Smooth muscle cell (in vitro differentiated cells): ENCODE results near the gene DTNB. TPM values are rescaled to one million over a fixed set of nuclear protein-coding genes. Genes with fewer than 3 reads are reported as not detected.

Experiments
- DNase-seq: peaks from one replicate; lab custom pipeline; 2025; ENCODE audit not compliant: unreplicated experiment; lab: John Stamatoyannopoulos, UW
- H2AFZ ChIP-seq: fragments of 200-600 bp; sonication (generic); 2 replicates; pipeline ENCODE4 v1.6.0; 2016; ENCODE audit warnings: antibody characterized with exemption, low read depth, mild to moderate bottlenecking
- H3F3A ChIP-seq: fragments of 200-600 bp; sonication (generic); 2 replicates; pipeline ENCODE4 v1.6.0; 2017; ENCODE audit warnings: antibody characterized with exemption, low read depth
- H3K27ac ChIP-seq: fragments of 200-600 bp; sonication (generic); 2 replicates; pipeline ENCODE4 v1.5.1; 2016; ENCODE audit warnings: low read depth, mild to moderate bottlenecking
- H3K27me3 ChIP-seq: fragments of 200-600 bp; sonication (generic); 2 replicates; pipeline ENCODE4 v1.6.1; 2016; ENCODE audit warnings: low read depth, mild to moderate bottlenecking
- H3K36me3 ChIP-seq: fragments of 200-600 bp; sonication (generic); 2 replicates; pipeline ENCODE4 v1.5.1; 2016; ENCODE audit warnings: low read depth
- H3K4me1 ChIP-seq: fragments of 200-600 bp; sonication (generic); 2 replicates; pipeline ENCODE4 v1.5.1; 2016; ENCODE audit warnings: low read depth
- H3K4me2 ChIP-seq: fragments of 200-600 bp; sonication (generic); 2 replicates; pipeline ENCODE4 v1.6.0; 2016; ENCODE audit warnings: mild to moderate bottlenecking
- H3K4me3 ChIP-seq: fragments of 200-600 bp; sonication (generic); 2 replicates; pipeline ENCODE4 v1.5.1; 2016; ENCODE audit warnings: mild to moderate bottlenecking
- H3K79me2 ChIP-seq: fragments of 200-600 bp; sonication (generic); 2 replicates; pipeline ENCODE4 v1.6.0; 2016; ENCODE audit warnings: low read depth, mild to moderate bottlenecking
- H3K9ac ChIP-seq: fragments of 200-600 bp; sonication (generic); 2 replicates; pipeline ENCODE4 v1.6.0; 2016; ENCODE audit warnings: low read depth
- H3K9me3 ChIP-seq: fragments of 200-600 bp; sonication (generic); replicated peaks from 2 replicates; pipeline ENCODE4 v1.5.1; 2016; ENCODE audit warnings: low read depth
- H4K20me1 ChIP-seq: fragments of 200-600 bp; sonication (generic); 2 replicates; pipeline ENCODE4 v1.6.0; 2016; ENCODE audit warnings: low read depth
- CTCF ChIP-seq: fragments of 200-600 bp; sonication (generic); IDR thresholded peaks from 2 replicates; pipeline ENCODE4 v1.5.1; 2017; ENCODE audit warnings: borderline replicate concordance, mild to moderate bottlenecking, antibody characterized with exemption; ENCODE audit not compliant: insufficient read depth, poor library complexity, severe bottlenecking
- WGBS: methylation state at CpG from one replicate; pipeline ENCODE4 v1.1.7; 2016; ENCODE audit warnings: low lambda C conversion rate; 5-methylcytosine and 5-hydroxymethylcytosine counted together
- polyA plus RNA-seq: library from polyadenylated mRNA; unstranded; fragments of >200 nt; fragmentation: Nextera tagmentation; extraction: Ambion mirVana; gene quantifications from 2 replicates; pipeline ENCODE4 v1.2.1, GENCODE V29; 2016
- total RNA-seq: library from RNA; depleted of rRNA; stranded (reverse); fragments of >200 nt; gene quantifications from 2 replicates; pipeline ENCODE4 v1.2.3, GENCODE V29; 2014

DTNB gene
- total and polyA plus RNA-seq, 2 experiments from 2014 or later = 4.9 to 5.4 TPM

GRCh38 chr2:25356088-25356487 lies 317.3 kb downstream of the DTNB start:
- Histone ChIP-seq H3K9ac (no peak overlapping the region), H3F3A (no peaks in the 10 kb centered on the region), H3K36me3 (no peaks in the 10 kb centered on the region), H3K4me1 (no peaks in the 10 kb centered on the region), H3K9me3 (no peaks in the 10 kb centered on the region), H4K20me1 (no peaks in the 10 kb centered on the region), H3K4me2 (no peak overlapping the region), H3K4me3 (no peak overlapping the region), H2AFZ (no peak overlapping the region), H3K79me2 (no peaks in the 10 kb centered on the region), H3K27ac (no peak overlapping the region), H3K27me3 (no peaks in the 10 kb centered on the region)
- TF ChIP-seq CTCF = no peak
- WGBS = 87% methylated on average over 4 of the region's 4 CpGs
- DNase-seq = no peak

- Histone ChIP-seq H3F3A (no peaks in the 10 kb centered on the region), H3K36me3 (no peaks in the 10 kb centered on the region), H3K4me1 (no peaks in the 10 kb centered on the region), H3K27me3 (no peaks in the 10 kb centered on the region), H3K4me2 (no peak overlapping the region), H3K27ac (no peak overlapping the region), H3K9ac (no peak overlapping the region), H3K79me2 (no peaks in the 10 kb centered on the region), H3K4me3 (no peak overlapping the region), H3K9me3 (no peaks in the 10 kb centered on the region), H2AFZ (no peak overlapping the region), H4K20me1 (no peaks in the 10 kb centered on the region)
- WGBS = 91% methylated on average over 8 of the region's 8 CpGs
- no peak for DNase-seq
- TF ChIP-seq CTCF = no peak
Observed at GRCh38 chr2:25355270-25355669, 318.1 kb downstream of the DTNB start.

GRCh38 chr2:25354116-25354515 lies 319.3 kb downstream of the DTNB start:
- Histone ChIP-seq H3K4me1 (no peaks in the 10 kb centered on the region), H3F3A (no peaks in the 10 kb centered on the region), H3K4me2 (no peak overlapping the region), H2AFZ (no peak overlapping the region), H3K4me3 (no peak overlapping the region), H3K27me3 (no peaks in the 10 kb centered on the region), H3K9me3 (no peaks in the 10 kb centered on the region), H3K27ac (no peak overlapping the region), H3K9ac (no peak overlapping the region), H3K79me2 (no peaks in the 10 kb centered on the region), H3K36me3 (no peaks in the 10 kb centered on the region), H4K20me1 (no peaks in the 10 kb centered on the region)
- WGBS = 82% methylated on average over 6 of the region's 6 CpGs
- DNase-seq = no peak
- no peak for TF ChIP-seq CTCF

GRCh38 chr2:25349397-25349796 lies 324.0 kb downstream of the DTNB start:
- Histone ChIP-seq H3K36me3 (no peaks in the 10 kb centered on the region), H3K4me1 (no peaks in the 10 kb centered on the region), H3K79me2 (no peaks in the 10 kb centered on the region), H3K27ac (peak overlapping the region; percentile 86), H3K4me3 (no peak overlapping the region), H3K27me3 (no peaks in the 10 kb centered on the region), H3K9me3 (no peaks in the 10 kb centered on the region), H3K9ac (no peak overlapping the region), H3F3A (no peaks in the 10 kb centered on the region), H4K20me1 (no peaks in the 10 kb centered on the region), H3K4me2 (peak overlapping the region; percentile 21), H2AFZ (no peak overlapping the region)
- 76% methylated on average over 7 of the region's 7 CpGs for WGBS
- DNase-seq = no peak
- TF ChIP-seq CTCF = no peak
